ENCODE data around the gene GIMAP5. TPM values are rescaled to one million over a fixed set of nuclear protein-coding genes. Genes with fewer than 3 reads are reported as not detected.
A peak's percentile ranks its signal among the peaks of the same experiment; 100 is the strongest.

GIMAP5 gene
- total and polyA plus RNA-seq, 4 donors = 24.8 to 60.6 (median 37.6) TPM

GRCh38 chr7:150788474-150789269, 51.5 kb downstream of the GIMAP5 start:
- DNase-seq = peak; percentile 36 to 68 (median 51)
- ATAC-seq (ENCODE audit: insufficient read depth, low FRiP score) = no peak
- Histone ChIP-seq H3K4me3 (no peak overlapping the region), H3K9ac (ENCODE audit: insufficient read depth in 1 of 2, low read length in 2 of 2) (no peak overlapping the region), H3K27me3 (ENCODE audit: control insufficient read depth in 3 of 3, insufficient read depth in 3 of 3, low read length in 2 of 3) (no peaks in the 10 kb centered on the region), H3K9me3 (ENCODE audit: control insufficient read depth in 4 of 4, insufficient read depth in 3 of 4, low read length in 3 of 4) (no peaks in the 10 kb centered on the region), H3K4me1 (ENCODE audit: control insufficient read depth in 5 of 5, insufficient read depth in 5 of 5, low read length in 5 of 5) (peaks cover 7 to 51% (median 13%) of the 10 kb centered on the region in 5 donors), H3K27ac (ENCODE audit: low read depth in 1 of 2, low read length in 1 of 2) (peak overlapping the region; percentile 48 to 78), H3K36me3 (ENCODE audit: control insufficient read depth in 4 of 4, insufficient read depth in 4 of 4, low read length in 4 of 4) (peaks cover 0 to 1% (median 0%) of the 10 kb centered on the region in 4 donors)
- no peak for TF ChIP-seq CTCF (IDR thresholded peaks at IDR 0.05; ENCODE audit: control extremely low read depth, extremely low read depth)
- WGBS, 2 donors = 68 to 75% methylated on average over 9 of the region's 9 CpGs

GRCh38 chr7:150790416-150791075, 53.3 kb downstream of the GIMAP5 start:
- Histone ChIP-seq H3K9ac (ENCODE audit: insufficient read depth in 1 of 2, low read length in 2 of 2) (no peak overlapping the region), H3K27me3 (ENCODE audit: control insufficient read depth in 3 of 3, insufficient read depth in 3 of 3, low read length in 2 of 3) (no peaks in the 10 kb centered on the region), H3K27ac (ENCODE audit: low read depth in 1 of 2, low read length in 1 of 2) (no peak overlapping the region), H3K4me1 (ENCODE audit: control insufficient read depth in 5 of 5, insufficient read depth in 5 of 5, low read length in 5 of 5) (peaks cover 7 to 36% (median 10%) of the 10 kb centered on the region in 5 donors), H3K4me3 (no peak overlapping the region), H3K9me3 (ENCODE audit: control insufficient read depth in 4 of 4, insufficient read depth in 3 of 4, low read length in 3 of 4) (peaks cover 0 to 2% (median 0%) of the 10 kb centered on the region in 4 donors), H3K36me3 (ENCODE audit: control insufficient read depth in 4 of 4, insufficient read depth in 4 of 4, low read length in 4 of 4) (peaks cover 0 to 1% (median 0%) of the 10 kb centered on the region in 4 donors)
- DNase-seq = no peak
- TF ChIP-seq CTCF (IDR thresholded peaks at IDR 0.05; ENCODE audit: control extremely low read depth, extremely low read depth) = no peak
- ATAC-seq (ENCODE audit: insufficient read depth, low FRiP score) = no peak
- 77 to 78% methylated on average over 9 of the region's 9 CpGs for WGBS, 2 donors

GRCh38 chr7:150791304-150791703, 54.1 kb downstream of the GIMAP5 start:
- no peak overlapping the region for H3K4me3 ChIP-seq
- no peak for TF ChIP-seq CTCF (IDR thresholded peaks at IDR 0.05; ENCODE audit: control extremely low read depth, extremely low read depth)
- H3K9me3 ChIP-seq (ENCODE audit: control insufficient read depth in 4 of 4, insufficient read depth in 3 of 4, low read length in 3 of 4) = peaks cover 0 to 2% (median 0%) of the 10 kb centered on the region in 4 donors
- H3K4me1 ChIP-seq (ENCODE audit: control insufficient read depth in 5 of 5, insufficient read depth in 5 of 5, low read length in 5 of 5) = peaks cover 4 to 29% (median 10%) of the 10 kb centered on the region in 5 donors
- H3K36me3 ChIP-seq (ENCODE audit: control insufficient read depth in 4 of 4, insufficient read depth in 4 of 4, low read length in 4 of 4) = peaks cover 0 to 1% (median 0%) of the 10 kb centered on the region in 4 donors
- no peak overlapping the region for H3K9ac ChIP-seq (ENCODE audit: insufficient read depth in 1 of 2, low read length in 2 of 2)
- H3K27ac ChIP-seq (ENCODE audit: low read depth in 1 of 2, low read length in 1 of 2) = no peak overlapping the region
- H3K27me3 ChIP-seq (ENCODE audit: control insufficient read depth in 3 of 3, insufficient read depth in 3 of 3, low read length in 2 of 3) = no peaks in the 10 kb centered on the region
- ATAC-seq (ENCODE audit: insufficient read depth, low FRiP score) = no peak
- WGBS, 2 donors = 89 to 91% methylated on average over 5 of the region's 5 CpGs
- no peak for DNase-seq
